HCEC 1CT (cell line): ENCODE results near the gene FAM53A.
"Not testable (repeated sequence)": the region's sequence is repeated elsewhere in the genome, so short reads cannot be mapped to it uniquely, and the experiment has no call there.

Experiments
- DNase-seq: peaks from one replicate; pipeline ENCODE4 v3.0.0-alpha.2; 2017

Gene FAM53A

GRCh38 chr4:1716065-1716945 is 32.2 kb upstream of the FAM53A start:
- no peak for DNase-seq

GRCh38 chr4:1715002-1715758 is 31.1 kb upstream of the FAM53A start:
- DNase-seq = no peak

- DNase-seq = no peak
Measured at GRCh38 chr4:1714303-1715001, 30.3 kb upstream of the FAM53A start.

- no peak for DNase-seq
Measured at GRCh38 chr4:1713003-1713851, 29.1 kb upstream of the FAM53A start.

- peak; percentile 76 for DNase-seq
Measured at GRCh38 chr4:1712216-1713002, 28.3 kb upstream of the FAM53A start, which contains the start of gene SLBP. TSS of gene SLBP (minus strand) at chr4:1712319. CDS start at chr4:1712188, 131 bp downstream.

GRCh38 chr4:1711571-1712215 is 27.6 kb upstream of the FAM53A start:
- DNase-seq = peak; percentile 28

- no peak for DNase-seq
Measured at GRCh38 chr4:1711055-1711570, 27.0 kb upstream of the FAM53A start.

- no peak for DNase-seq
Measured at GRCh38 chr4:1708581-1708980, 24.5 kb upstream of the FAM53A start.

- DNase-seq = no peak
Measured at GRCh38 chr4:1706358-1706757, 22.2 kb upstream of the FAM53A start.

GRCh38 chr4:1705732-1706131 is 21.6 kb upstream of the FAM53A start:
- no peak for DNase-seq

GRCh38 chr4:1703867-1704266 is 19.8 kb upstream of the FAM53A start:
- DNase-seq = no peak

- not testable (repeated sequence) for DNase-seq
Measured at GRCh38 chr4:1701671-1702070, 17.6 kb upstream of the FAM53A start.

GRCh38 chr4:1695913-1696312 is 11.8 kb upstream of the FAM53A start:
- DNase-seq = no peak

- DNase-seq = peak; percentile 62
Measured at GRCh38 chr4:1693131-1693896, 9.2 kb upstream of the FAM53A start.

GRCh38 chr4:1691737-1692373 is 7.7 kb upstream of the FAM53A start:
- DNase-seq = no peak

GRCh38 chr4:1690698-1691097 is 6.6 kb upstream of the FAM53A start:
- DNase-seq = no peak

GRCh38 chr4:1686440-1687036 is 2.4 kb upstream of the FAM53A start:
- DNase-seq = no peak

- no peak for DNase-seq
Measured at GRCh38 chr4:1685235-1686150, 1.4 kb upstream of the FAM53A start.
